Endothelial cell of umbilical vein (primary cell): ENCODE results near the gene TRIP11. TPM values are rescaled to one million over a fixed set of nuclear protein-coding genes. Genes with fewer than 3 reads are reported as not detected.

ENCODE experiments used
- BruUV-seq: library from RNA; stranded (reverse); fragments of 400-500 nt; replicated peaks from 2 replicates; lab custom pipeline; 2021; lab: Mats Ljungman, UMichigan
- CTCF ChIA-PET: fragments of 300-600, 350-600 bp; sonication (Branson Sonifier 250); formaldehyde crosslinking; loops from one replicate; lab custom pipeline; 2021; ENCODE audit warnings: antibody characterized with exemption, inconsistent platforms; lab: Charles Lee
- POLR2A ChIA-PET: fragments of 300-600, 350-600 bp; sonication (Branson Sonifier 250); formaldehyde crosslinking; loops from one replicate; lab custom pipeline; 2021; ENCODE audit warnings: antibody characterized with exemption, inconsistent platforms; lab: Charles Lee
- DNase-seq: peaks from one replicate; pipeline ENCODE4 v3.0.0-alpha.2; 2011; ENCODE audit warnings: low read depth, low spot score
- FAIRE-seq: peaks from 2 replicates; lab custom pipeline; 2011; peaks lifted over from hg19 to GRCh38; lab: Jason Lieb, UNC
- H2AFZ ChIP-seq: 2 replicates; pipeline ENCODE4 v1.6.0; 2012; ENCODE audit warnings: low read depth, low read length, control low read depth, inconsistent platforms
- H3K27ac ChIP-seq: 2 replicates; pipeline ENCODE4 v1.5.1; 2011; ENCODE audit warnings: low read depth, mild to moderate bottlenecking, control low read depth, low read length, moderate library complexity; ENCODE audit not compliant: insufficient read depth
- H3K27me3 ChIP-seq, 2 experiments: 2 replicates each; pipeline versions ENCODE4 v1.6.0 to v1.6.1; 2011; ENCODE audit warnings: low read length in 2 of 2, mixed read lengths in 1 of 2; ENCODE audit not compliant: control insufficient read depth in 2 of 2, insufficient read depth in 2 of 2
- H3K36me3 ChIP-seq, 2 experiments: 2 replicates in 1 of 2; 3 replicates in 1 of 2; pipeline ENCODE4 v1.5.1; 2011; ENCODE audit warnings: low read length in 2 of 2, mild to moderate bottlenecking in 1 of 2, moderate library complexity in 1 of 2; ENCODE audit not compliant: control insufficient read depth in 2 of 2, insufficient read depth in 2 of 2; ENCODE audit errors: extremely low read depth in 1 of 2
- H3K4me1 ChIP-seq: 3 replicates; pipeline ENCODE4 v1.5.1; 2011; ENCODE audit warnings: mild to moderate bottlenecking, low read length; ENCODE audit not compliant: control insufficient read depth, insufficient read depth; ENCODE audit errors: extremely low read depth
- H3K4me2 ChIP-seq: 2 replicates; pipeline ENCODE4 v1.6.1; 2011; ENCODE audit warnings: low read length, control low read depth, mixed read lengths; ENCODE audit not compliant: insufficient read depth
- H3K4me3 ChIP-seq, 3 experiments: fragments of 200-600 bp in 1 of 3; sonication (generic), shearing (Covaris generic) in 1 of 3; replicated peaks in 1 of 3; 2 replicates each; pipeline ENCODE4 v1.5.1; 2011 to 2016; ENCODE audit warnings: control low read depth in 3 of 3, low read length in 3 of 3, mild to moderate bottlenecking in 2 of 3, inconsistent platforms in 1 of 3, low read depth in 1 of 3, moderate library complexity in 1 of 3; ENCODE audit not compliant: insufficient read depth in 1 of 3
- H3K79me2 ChIP-seq: 2 replicates; pipeline ENCODE4 v1.6.0; 2012; ENCODE audit warnings: low read length, inconsistent platforms; ENCODE audit not compliant: control insufficient read depth, insufficient read depth
- H3K9ac ChIP-seq: replicated peaks from 2 replicates; pipeline ENCODE3; 2011; ENCODE audit warnings: low read length, control low read depth; ENCODE audit not compliant: insufficient read depth; ENCODE audit errors: extremely low read depth
- H3K9me1 ChIP-seq: replicated peaks from 3 replicates; pipeline ENCODE4 v1.6.0; 2011; ENCODE audit warnings: mild to moderate bottlenecking, low read length; ENCODE audit not compliant: control insufficient read depth, insufficient read depth; ENCODE audit errors: extremely low read depth
- H3K9me3 ChIP-seq: replicated peaks from 2 replicates; pipeline ENCODE4 v1.5.1; 2012; ENCODE audit warnings: low read length, inconsistent platforms; ENCODE audit not compliant: control insufficient read depth, insufficient read depth
- H4K20me1 ChIP-seq: replicated peaks from 2 replicates; pipeline ENCODE3; 2011; ENCODE audit warnings: mild to moderate bottlenecking, low read length; ENCODE audit not compliant: control insufficient read depth, insufficient read depth; ENCODE audit errors: extremely low read depth
- EZH2 ChIP-seq: IDR thresholded peaks from 2 replicates; pipeline ENCODE4 v1.6.1; 2012; ENCODE audit warnings: borderline replicate concordance, low read depth, mild to moderate bottlenecking, moderate library complexity, low read length, inconsistent platforms; ENCODE audit not compliant: severe bottlenecking
- FOS ChIP-seq: IDR thresholded peaks from 2 replicates; pipeline ENCODE4 v1.6.1; 2011; ENCODE audit warnings: mild to moderate bottlenecking, low read length, moderate library complexity, borderline replicate concordance; ENCODE audit not compliant: insufficient read depth
- GATA2 ChIP-seq: IDR thresholded peaks from 2 replicates; pipeline ENCODE4 v1.7.0; 2011; ENCODE audit warnings: low read depth, mild to moderate bottlenecking, moderate library complexity, mixed read lengths, low read length; ENCODE audit not compliant: insufficient read length, insufficient read depth
- JUN ChIP-seq: IDR thresholded peaks from 2 replicates; pipeline ENCODE4 v1.6.1; 2011; ENCODE audit warnings: borderline replicate concordance, low read depth; ENCODE audit not compliant: insufficient read length, insufficient read depth
- MYC ChIP-seq: IDR thresholded peaks from one replicate; pipeline ENCODE4 v1.6.1; 2011; ENCODE audit warnings: mild to moderate bottlenecking, low read depth, low read length
- POLR2A ChIP-seq: IDR thresholded peaks from 2 replicates; pipeline ENCODE4 v1.6.1; 2012; ENCODE audit warnings: low read depth, mild to moderate bottlenecking, control low read depth, low read length
- POLR2AphosphoS5 ChIP-seq: IDR thresholded peaks from 2 replicates; pipeline ENCODE4 v1.6.1; 2012; ENCODE audit warnings: low read depth, mild to moderate bottlenecking, control low read depth, low read length, moderate library complexity; ENCODE audit not compliant: insufficient read depth
- dilution Hi-C: fragments of 300-500 bp; cut with MboI; formaldehyde crosslinking; loops from one replicate; pipeline ENCODE4 v1.15.0; 2019; ENCODE audit warnings: low sequenced_read_pairs; ENCODE audit not compliant: extremely low pct_ligation_motif_present
- intact Hi-C: fragments of 100-400 bp; cut with micrococcal nuclease; formaldehyde crosslinking; loops from one replicate; pipeline ENCODE4 v1.10.0; 2022
- polyA plus RNA-seq, 4 experiments: library from polyadenylated mRNA; depleted of rRNA in 3 of 4; stranded (reverse) in 3 of 4; unstranded in 1 of 4; fragments of >200 nt; gene quantifications; 2 replicates each; pipeline versions ENCODE4 v1.2.1 to v1.2.3, GENCODE V29; 2011 to 2012; ENCODE audit warnings: missing spikeins in 1 of 4
- total RNA-seq: library from RNA; stranded (reverse); gene quantifications from 2 replicates; pipeline ENCODE4 v1.2.3, GENCODE V29; 2021
- TF ChIP-seq, protein P1 (sequence below): IDR thresholded peaks from 2 replicates; pipeline ENCODE4 v1.6.1; 2011; ENCODE audit not compliant: insufficient read depth, insufficient read length
- TF ChIP-seq, protein P2 (sequence below), 2 donors: IDR thresholded peaks; 1 replicate in 1 of 2; 2 replicates in 1 of 2; pipeline ENCODE4 v1.5.1; 2011; ENCODE audit warnings: low read length in 2 of 2, mild to moderate bottlenecking in 2 of 2, moderate library complexity in 2 of 2, control low read depth in 1 of 2, inconsistent platforms in 1 of 2, low read depth in 1 of 2; ENCODE audit not compliant: insufficient read depth in 1 of 2; ENCODE audit errors: extremely low read depth in 1 of 2

TRIP11 gene
- total and polyA plus RNA-seq, 2 donors (not counting 3 experiments of a cell fraction or from before 2014, with no cell fraction given), result 7.0 to 58.0 TPM

DNA sequence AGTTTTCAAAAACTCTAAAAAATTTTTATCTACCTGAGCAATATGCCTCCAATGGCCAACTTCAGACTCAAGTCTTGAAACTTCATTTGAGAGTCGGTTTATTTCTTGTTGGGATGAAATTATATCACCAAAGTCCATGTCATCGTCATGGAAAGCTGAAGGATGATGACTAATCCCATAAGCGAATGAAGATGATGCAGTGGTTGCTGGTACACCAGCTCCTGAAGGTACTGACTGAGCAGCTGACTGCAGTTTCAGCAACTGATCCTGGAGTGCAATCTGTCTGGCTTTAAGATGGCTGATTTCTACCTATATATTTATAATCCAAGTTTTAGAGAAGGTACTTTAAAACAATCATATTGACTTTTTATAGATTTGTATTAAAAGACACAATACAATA lies 18.3 kb downstream of the TRIP11 start:
- BruUV-seq, result no TSS peak
- H3K36me3 ChIP-seq, result peaks cover 0 to 2% of the 10 kb centered on the region in 2 experiments
- H3K9ac ChIP-seq, result no peak overlapping the region
- dilution Hi-C loops, result no loop called here
- no peaks in the 10 kb centered on the region for H3K9me1 ChIP-seq
- H4K20me1 ChIP-seq, result no peaks in the 10 kb centered on the region
- no peaks in the 10 kb centered on the region for H3K27me3 ChIP-seq
- no peak for TF ChIP-seq MYC
- TF ChIP-seq, protein P1, sequence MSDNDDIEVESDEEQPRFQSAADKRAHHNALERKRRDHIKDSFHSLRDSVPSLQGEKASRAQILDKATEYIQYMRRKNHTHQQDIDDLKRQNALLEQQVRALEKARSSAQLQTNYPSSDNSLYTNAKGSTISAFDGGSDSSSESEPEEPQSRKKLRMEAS, result no peak
- no peak for TF ChIP-seq FOS
- TF ChIP-seq POLR2AphosphoS5, result no peak
- TF ChIP-seq POLR2A, result no peak
- no peak for TF ChIP-seq GATA2
- TF ChIP-seq, protein P2, sequence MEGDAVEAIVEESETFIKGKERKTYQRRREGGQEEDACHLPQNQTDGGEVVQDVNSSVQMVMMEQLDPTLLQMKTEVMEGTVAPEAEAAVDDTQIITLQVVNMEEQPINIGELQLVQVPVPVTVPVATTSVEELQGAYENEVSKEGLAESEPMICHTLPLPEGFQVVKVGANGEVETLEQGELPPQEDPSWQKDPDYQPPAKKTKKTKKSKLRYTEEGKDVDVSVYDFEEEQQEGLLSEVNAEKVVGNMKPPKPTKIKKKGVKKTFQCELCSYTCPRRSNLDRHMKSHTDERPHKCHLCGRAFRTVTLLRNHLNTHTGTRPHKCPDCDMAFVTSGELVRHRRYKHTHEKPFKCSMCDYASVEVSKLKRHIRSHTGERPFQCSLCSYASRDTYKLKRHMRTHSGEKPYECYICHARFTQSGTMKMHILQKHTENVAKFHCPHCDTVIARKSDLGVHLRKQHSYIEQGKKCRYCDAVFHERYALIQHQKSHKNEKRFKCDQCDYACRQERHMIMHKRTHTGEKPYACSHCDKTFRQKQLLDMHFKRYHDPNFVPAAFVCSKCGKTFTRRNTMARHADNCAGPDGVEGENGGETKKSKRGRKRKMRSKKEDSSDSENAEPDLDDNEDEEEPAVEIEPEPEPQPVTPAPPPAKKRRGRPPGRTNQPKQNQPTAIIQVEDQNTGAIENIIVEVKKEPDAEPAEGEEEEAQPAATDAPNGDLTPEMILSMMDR (IDR thresholded peaks at IDR 0.05; ENCODE audit: extremely low read depth in 1 of 2, insufficient read depth in 1 of 2, low read depth in 1 of 2, low read length in 2 of 2), result no peak
- TF ChIP-seq JUN, result no peak
- TF ChIP-seq EZH2, result no peak
- POLR2A ChIA-PET, result no interaction called here
- DNase-seq (no peak), FAIRE-seq (no peak)
- H3K27ac ChIP-seq, result no peak overlapping the region
- no peak overlapping the region for H3K4me3 ChIP-seq
- H3K9me3 ChIP-seq, result no peaks in the 10 kb centered on the region
- intact Hi-C loops, result no loop called here
- H3K4me2 ChIP-seq, result no peak overlapping the region
- H3K4me1 ChIP-seq, result no peaks in the 10 kb centered on the region
- CTCF ChIA-PET, result no interaction called here
- H3K79me2 ChIP-seq, result peaks cover 2% of the 10 kb centered on the region
- H2AFZ ChIP-seq, result no peak overlapping the region
